Activated CD8-positive, alpha-beta T cell treated with anti-CD3 and anti-CD28 coated beads for 36 hours (primary cell): ENCODE measurements around the gene CLRN2. TPM values are rescaled to one million over a fixed set of nuclear protein-coding genes. Genes with fewer than 3 reads are reported as not detected.

Experiments
- ATAC-seq: fragments of 200-7000 bp; cut with Tn5 transposase; one replicate; pipeline ENCODE4 v1.10.0; 2021; ENCODE audit warnings: mild to moderate bottlenecking, moderate library complexity
- CTCF ChIA-PET: fragments of 350-600 bp; sonication (Branson Sonifier 250); formaldehyde crosslinking; loops from one replicate; lab custom pipeline; 2021; ENCODE audit warnings: antibody characterized with exemption; lab: Charles Lee
- POLR2A ChIA-PET: fragments of 350-600 bp; sonication (Branson Sonifier 250); formaldehyde crosslinking; loops from one replicate; lab custom pipeline; 2021; ENCODE audit warnings: antibody characterized with exemption; lab: Charles Lee
- DNase-seq: peaks from one replicate; pipeline ENCODE4 v3.0.0-alpha.2; 2020
- H3K27ac Mint-ChIP-seq: one replicate; pipeline ENCODE4 v1.8.0; 2021; ENCODE audit warnings: mild to moderate bottlenecking, mixed read lengths
- H3K27me3 Mint-ChIP-seq: one replicate; pipeline ENCODE4 v1.8.0; 2021; ENCODE audit warnings: mixed read lengths
- H3K36me3 Mint-ChIP-seq: one replicate; pipeline ENCODE4 v1.8.0; 2021; ENCODE audit warnings: low read depth, mixed read lengths
- H3K4me1 Mint-ChIP-seq: one replicate; pipeline ENCODE4 v1.8.0; 2021; ENCODE audit warnings: low read depth, mixed read lengths
- H3K4me3 Mint-ChIP-seq: one replicate; pipeline ENCODE4 v1.8.0; 2021; ENCODE audit warnings: mild to moderate bottlenecking, moderate library complexity, mixed read lengths
- H3K9me3 Mint-ChIP-seq: one replicate; pipeline ENCODE4 v1.8.0; 2021; ENCODE audit warnings: mixed read lengths
- intact Hi-C: fragments of 100-400 bp; cut with micrococcal nuclease; formaldehyde crosslinking; loops from one replicate; pipeline ENCODE4 v1.10.0; 2022
- total RNA-seq, 2 experiments: library from RNA; stranded (reverse); gene quantifications; one replicate each; pipeline ENCODE4 v1.2.3, GENCODE V29; 2021
- TF ChIP-seq, protein P1 (sequence below): fragments of 200-600 bp; IDR thresholded peaks from one replicate; pipeline ENCODE4 v1.8.0; 2022; ENCODE audit warnings: antibody characterized with exemption, mild to moderate bottlenecking

CLRN2 gene
- total RNA-seq, 2 experiments from 2014 or later: not detected

DNA sequence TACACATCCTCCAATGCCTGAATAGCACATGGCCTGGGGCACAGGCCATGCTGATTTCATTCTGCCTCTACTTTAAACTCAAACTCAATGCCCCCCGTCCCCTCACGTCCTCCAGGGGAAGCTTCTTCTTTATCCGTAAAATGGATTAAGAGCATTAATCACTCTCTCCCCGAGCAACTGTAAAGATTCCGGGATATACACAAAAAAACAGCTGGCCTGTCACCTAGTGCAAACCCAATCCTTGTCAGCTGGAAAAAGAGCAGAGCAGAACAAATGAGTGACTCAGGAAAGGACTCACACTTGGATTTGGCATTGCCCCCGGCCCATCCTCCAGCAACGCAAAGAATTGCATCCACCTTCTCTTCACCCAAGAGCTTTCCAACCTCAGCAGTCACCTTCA lies 10.9 kb upstream of the CLRN2 start:
- Mint-ChIP-seq H3K4me3 (no peak overlapping the region), H3K4me1 (peaks cover 26% of the 10 kb centered on the region), H3K27me3 (no peaks in the 10 kb centered on the region), H3K27ac (no peak overlapping the region), H3K36me3 (peaks cover 54% of the 10 kb centered on the region), H3K9me3 (no peaks in the 10 kb centered on the region)
- POLR2A ChIA-PET: no interaction called here
- DNase-seq (no peak), ATAC-seq (no peak)
- TF ChIP-seq, protein P1, sequence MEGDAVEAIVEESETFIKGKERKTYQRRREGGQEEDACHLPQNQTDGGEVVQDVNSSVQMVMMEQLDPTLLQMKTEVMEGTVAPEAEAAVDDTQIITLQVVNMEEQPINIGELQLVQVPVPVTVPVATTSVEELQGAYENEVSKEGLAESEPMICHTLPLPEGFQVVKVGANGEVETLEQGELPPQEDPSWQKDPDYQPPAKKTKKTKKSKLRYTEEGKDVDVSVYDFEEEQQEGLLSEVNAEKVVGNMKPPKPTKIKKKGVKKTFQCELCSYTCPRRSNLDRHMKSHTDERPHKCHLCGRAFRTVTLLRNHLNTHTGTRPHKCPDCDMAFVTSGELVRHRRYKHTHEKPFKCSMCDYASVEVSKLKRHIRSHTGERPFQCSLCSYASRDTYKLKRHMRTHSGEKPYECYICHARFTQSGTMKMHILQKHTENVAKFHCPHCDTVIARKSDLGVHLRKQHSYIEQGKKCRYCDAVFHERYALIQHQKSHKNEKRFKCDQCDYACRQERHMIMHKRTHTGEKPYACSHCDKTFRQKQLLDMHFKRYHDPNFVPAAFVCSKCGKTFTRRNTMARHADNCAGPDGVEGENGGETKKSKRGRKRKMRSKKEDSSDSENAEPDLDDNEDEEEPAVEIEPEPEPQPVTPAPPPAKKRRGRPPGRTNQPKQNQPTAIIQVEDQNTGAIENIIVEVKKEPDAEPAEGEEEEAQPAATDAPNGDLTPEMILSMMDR: no peak
- CTCF ChIA-PET: interaction anchor here (1.0 to 1.8 kb wide), 2 partner anchors 32 to 157 kb away, joined by 4 read pairs; no protein-coding TSS in a partner anchor
- intact Hi-C loops: no loop called here

DNA sequence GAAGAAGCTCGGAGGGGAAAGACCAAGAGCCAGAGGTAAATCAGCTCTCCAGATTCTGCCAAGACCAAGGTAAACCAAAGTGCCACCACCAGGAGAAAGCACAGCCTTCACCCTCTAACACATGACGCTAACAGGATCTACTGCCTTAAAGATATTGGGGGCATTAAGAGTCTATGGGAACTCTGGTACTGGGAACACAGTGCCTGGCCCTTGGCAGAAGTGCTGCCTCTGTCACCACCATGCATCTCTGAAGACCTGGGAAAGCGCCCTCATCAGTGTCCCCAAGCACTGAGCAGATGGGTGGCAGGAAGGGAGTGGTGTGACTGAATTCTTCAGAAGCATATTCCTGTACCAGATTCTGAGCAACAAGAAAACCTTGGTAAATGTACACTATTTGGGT lies 4.4 kb upstream of the CLRN2 start:
- ATAC-seq: no peak
- POLR2A ChIA-PET: interaction anchor here (1.3 kb wide), 1 partner anchor 11 kb away, joined by 5 read pairs; no protein-coding TSS in a partner anchor

DNA sequence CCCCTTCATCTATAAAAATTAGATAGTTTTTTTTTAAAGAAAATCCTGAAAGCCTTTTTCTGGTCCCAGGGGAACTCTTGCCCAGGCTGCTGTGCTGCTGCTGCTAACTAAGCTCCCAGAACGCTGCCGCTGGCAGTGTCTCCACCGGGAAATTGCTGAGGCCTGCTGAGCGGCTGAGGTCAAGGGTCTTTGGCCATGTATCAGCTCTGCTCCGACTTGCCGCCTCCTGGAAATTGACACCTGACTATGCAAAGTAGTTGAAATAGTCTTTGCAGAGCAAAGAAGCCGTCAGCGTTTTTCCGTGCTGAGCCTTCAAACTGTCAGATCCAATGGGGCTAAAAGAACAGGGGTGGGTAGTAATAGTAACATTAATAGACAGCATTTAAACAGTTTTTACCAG lies 3.9 kb upstream of the CLRN2 start:
- Mint-ChIP-seq H3K4me1 (peaks cover 34% of the 10 kb centered on the region), H3K9me3 (no peaks in the 10 kb centered on the region), H3K27me3 (peaks cover under 1% of the 10 kb centered on the region), H3K27ac (peak overlapping the region; percentile 91), H3K4me3 (peak overlapping the region; percentile 90), H3K36me3 (peaks cover 21% of the 10 kb centered on the region)
- DNase-seq: peak; percentile 10
- ChIA-PET POLR2A (interaction anchor here (1.3 kb wide), 1 partner anchor 12 kb away, joined by 5 read pairs; no protein-coding TSS in a partner anchor), CTCF (no interaction called here)
- TF ChIP-seq, protein P1: no peak
- ATAC-seq: no peak
- intact Hi-C loops: no loop called here

More for the DNA sequence above, 4.4 kb upstream of the CLRN2 start:
- TF ChIP-seq, protein P1: no peak
- DNase-seq: no peak
- intact Hi-C loops: no loop called here
- no peak overlapping the region for H3K27ac Mint-ChIP-seq
- peaks cover 23% of the 10 kb centered on the region for H3K36me3 Mint-ChIP-seq
- H3K4me1 Mint-ChIP-seq: peaks cover 34% of the 10 kb centered on the region
- no peaks in the 10 kb centered on the region for H3K9me3 Mint-ChIP-seq
- no peaks in the 10 kb centered on the region for H3K27me3 Mint-ChIP-seq
- CTCF ChIA-PET: interaction anchor here (0.7 kb wide), 1 partner anchor 142 kb away, joined by 3 read pairs; no protein-coding TSS in a partner anchor
- H3K4me3 Mint-ChIP-seq: peak overlapping the region; percentile 90

DNA sequence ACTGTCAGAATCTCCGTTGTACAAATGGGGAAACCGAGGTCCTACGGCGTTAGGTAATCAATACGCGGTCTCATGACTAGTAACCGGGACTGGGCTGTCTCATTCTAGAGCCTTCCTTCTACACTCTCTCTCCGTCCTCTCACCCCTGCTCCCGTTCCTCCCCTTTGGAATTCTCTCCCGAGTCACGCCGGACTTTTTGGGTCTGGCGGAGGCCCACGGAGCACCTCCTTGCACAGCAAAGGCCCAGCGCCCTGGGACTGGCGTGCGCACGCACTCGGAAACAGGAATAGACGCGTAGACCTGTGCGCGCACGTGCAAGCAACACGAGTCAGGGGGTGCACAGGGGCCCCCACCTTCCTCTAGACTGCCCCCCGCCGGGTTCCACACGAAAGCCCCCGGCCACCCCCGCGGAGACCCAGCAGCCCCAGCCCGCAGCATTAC lies 3.4 kb upstream of the CLRN2 start:
- POLR2A ChIA-PET: no interaction called here
- intact Hi-C loops: no loop called here
- CTCF ChIA-PET: interaction anchor here (0.7 to 1.8 kb wide), 2 partner anchors 37 to 159 kb away, joined by 3 to 7 read pairs; no protein-coding TSS in a partner anchor

More for the DNA sequence above, 3.4 kb upstream of the CLRN2 start:
- H3K36me3 Mint-ChIP-seq: peaks cover 21% of the 10 kb centered on the region
- peaks cover 33% of the 10 kb centered on the region for H3K4me1 Mint-ChIP-seq
- H3K27me3 Mint-ChIP-seq: peaks cover 2% of the 10 kb centered on the region
- peak overlapping the region; percentile 90 for H3K4me3 Mint-ChIP-seq
- H3K27ac Mint-ChIP-seq: peak overlapping the region; percentile 91
- TF ChIP-seq, protein P1: no peak
- DNase-seq (peak; percentile 72), ATAC-seq (peak; percentile 71)
- no peaks in the 10 kb centered on the region for H3K9me3 Mint-ChIP-seq
